T-helper 2 cell (primary cell): ENCODE data around the gene KRT7.

Experiments used
- DNase-seq, 5 experiments: peaks; one replicate each; pipeline versions ENCODE4 v3.0.0 to v3.0.0-alpha.2; 2012 to 2022

KRT7 gene

DNA sequence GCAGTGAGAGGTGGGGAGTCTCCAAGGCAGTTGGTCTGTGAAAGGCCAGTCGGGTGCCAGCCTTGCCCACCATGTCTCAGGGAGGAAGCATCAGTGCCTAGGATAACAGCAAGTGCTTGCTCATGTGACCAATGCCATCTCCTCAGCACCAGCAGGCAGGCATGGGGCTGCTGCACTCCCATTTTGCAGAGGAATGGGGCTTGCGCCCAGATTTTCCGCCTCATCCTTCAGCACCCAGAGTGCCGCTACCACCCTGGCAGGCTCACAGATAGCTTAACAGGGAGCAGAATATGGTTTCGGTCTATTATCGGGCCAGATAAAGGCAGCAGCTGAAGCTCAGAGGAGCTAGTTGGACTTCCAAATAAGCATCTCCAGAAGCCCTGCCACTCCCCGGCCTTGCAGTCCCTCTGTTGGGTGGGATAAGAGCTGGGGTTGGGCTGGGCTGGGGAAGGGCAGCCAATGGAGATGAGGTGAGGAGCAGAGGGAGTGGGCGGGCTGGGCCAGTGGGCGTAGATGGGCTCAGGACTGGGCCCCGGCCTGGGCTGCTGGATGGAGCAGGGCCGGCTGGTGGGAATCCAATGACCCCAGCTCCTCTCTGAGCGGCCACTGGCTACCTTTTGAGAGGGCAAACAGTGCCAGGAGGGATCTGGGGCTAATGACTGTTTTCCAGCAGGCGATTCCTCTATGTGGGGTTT, 32.8 kb upstream of the KRT7 start:
- DNase-seq: no peak

DNA sequence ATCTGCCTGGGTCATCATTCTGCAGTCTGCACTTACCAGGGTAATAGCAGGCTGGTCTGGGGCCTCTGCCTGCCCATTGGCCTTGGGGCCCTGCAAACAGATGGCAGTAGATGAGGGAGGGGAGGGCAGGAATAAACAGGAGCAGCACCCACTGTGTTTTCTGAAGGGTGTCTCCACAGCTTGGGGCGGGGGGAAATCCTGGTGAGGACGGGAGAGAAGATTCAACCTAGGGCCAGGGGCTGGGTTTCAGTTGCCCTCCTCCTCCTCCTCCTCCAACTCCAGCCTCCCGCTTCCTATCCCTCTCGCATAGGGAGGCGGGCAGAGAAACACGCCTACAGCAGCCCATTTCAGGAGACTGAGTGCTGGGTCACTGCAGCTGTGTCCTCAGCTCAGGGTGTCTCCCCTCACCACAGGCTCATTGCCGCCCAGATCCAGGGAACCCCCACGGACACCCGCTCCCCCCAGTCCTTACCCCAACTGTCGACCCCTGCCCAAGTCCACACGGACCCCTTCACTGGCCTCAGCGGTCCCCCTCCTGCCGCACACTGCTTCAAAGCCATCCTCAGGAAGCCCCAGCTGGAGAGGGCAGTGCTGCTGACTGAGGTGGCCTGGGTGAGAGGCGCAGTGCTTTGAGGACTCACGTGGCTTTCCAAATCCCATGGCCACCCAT, 32.1 kb upstream of the KRT7 start:
- no peak for DNase-seq

DNA sequence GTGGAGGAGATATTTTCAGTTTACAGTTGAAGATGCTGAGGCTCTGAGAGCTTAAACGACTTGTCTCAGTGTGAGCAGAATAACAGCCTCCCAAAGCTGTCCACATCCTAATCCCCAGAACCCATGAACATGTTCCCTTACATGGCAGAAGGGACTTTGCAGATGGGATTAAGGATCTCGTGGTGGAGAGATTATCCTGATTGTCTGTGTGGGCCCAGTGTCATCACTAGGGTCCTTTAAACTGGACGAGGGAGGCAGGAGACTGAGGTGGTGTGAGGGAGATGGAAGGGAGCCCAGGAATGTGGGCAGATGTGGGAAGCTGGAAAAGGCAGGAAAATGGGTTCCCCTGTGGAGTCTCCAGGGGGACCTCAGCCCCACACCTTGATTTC, 31.6 kb upstream of the KRT7 start:
- DNase-seq: no peak

DNA sequence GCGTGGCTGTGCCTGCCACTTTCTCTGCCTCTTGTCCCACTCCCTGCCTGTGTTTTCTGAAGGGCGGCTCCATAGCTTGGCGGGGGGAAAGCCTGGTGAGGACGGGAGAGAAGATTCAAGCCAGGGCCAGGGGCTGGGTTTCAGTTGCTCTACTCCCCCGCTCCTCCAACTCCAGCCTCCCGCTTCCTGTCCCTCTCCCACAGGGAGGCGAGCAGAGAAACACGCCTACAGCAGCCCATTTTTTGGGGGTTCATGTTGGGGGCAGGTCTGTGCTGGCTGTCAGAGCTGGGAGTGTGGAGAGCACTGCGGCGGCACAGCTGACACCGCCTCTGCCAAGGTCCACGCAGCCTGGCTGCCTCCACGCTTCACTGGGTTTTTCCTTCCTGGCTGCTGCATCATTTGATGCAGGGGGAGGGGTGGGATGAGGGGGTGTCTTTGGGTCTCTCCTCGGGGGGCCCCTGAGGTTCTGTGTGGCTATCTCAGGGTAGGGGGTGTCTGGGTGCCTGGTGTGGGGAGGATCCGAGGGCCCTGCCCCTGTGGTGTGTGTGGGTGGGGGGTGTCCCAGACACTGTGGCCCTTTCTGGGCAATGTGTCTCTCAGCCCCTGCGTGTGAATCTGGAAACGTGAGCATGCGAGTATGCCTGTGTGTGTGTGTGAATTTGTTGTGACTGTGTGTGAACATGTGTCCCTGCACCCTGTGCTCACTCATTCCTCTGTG, 30.5 kb upstream of the KRT7 start:
- no peak for DNase-seq

DNA sequence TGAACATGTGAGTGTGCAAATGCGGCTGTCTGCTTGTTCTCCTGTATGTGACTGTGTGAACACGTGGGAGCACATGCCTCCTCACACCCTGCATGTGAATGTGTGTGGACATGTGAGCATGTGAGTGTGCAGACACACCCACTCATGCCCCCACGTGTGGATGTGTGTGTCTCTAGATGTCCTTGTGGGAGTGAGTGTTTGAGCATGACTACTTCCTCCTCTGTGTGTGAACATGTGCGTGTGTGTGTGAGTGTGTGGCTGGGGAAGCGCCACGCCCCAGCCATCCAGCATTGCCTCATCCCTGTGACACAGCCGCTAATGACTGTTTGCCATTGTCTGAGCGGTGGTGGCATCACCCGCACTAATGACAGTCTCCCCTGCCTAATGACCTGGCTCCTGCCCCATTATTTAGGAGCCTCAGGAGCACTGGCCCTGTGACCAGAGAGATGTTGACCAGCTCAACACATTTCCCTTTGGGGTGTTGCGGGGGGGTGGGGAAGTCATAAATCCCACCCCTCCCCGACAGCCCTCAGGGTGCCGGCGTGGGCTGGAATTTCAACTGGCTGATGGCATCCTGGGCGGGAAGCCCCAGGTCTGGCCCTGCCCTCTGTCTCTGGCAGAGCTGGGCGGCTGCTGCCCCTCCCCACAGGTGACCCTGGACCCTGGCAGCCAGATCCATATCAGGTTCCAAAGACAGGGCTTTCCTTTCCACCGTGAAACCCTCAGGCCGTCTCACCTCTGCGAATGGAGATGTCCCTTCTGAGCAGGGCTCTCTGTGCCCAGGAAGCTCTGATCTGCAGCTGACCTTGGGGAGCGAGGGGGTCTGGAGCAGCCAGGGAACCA, 29.7 kb upstream of the KRT7 start:
- peak in 1 of 5 experiments; percentile 48 for DNase-seq

DNA sequence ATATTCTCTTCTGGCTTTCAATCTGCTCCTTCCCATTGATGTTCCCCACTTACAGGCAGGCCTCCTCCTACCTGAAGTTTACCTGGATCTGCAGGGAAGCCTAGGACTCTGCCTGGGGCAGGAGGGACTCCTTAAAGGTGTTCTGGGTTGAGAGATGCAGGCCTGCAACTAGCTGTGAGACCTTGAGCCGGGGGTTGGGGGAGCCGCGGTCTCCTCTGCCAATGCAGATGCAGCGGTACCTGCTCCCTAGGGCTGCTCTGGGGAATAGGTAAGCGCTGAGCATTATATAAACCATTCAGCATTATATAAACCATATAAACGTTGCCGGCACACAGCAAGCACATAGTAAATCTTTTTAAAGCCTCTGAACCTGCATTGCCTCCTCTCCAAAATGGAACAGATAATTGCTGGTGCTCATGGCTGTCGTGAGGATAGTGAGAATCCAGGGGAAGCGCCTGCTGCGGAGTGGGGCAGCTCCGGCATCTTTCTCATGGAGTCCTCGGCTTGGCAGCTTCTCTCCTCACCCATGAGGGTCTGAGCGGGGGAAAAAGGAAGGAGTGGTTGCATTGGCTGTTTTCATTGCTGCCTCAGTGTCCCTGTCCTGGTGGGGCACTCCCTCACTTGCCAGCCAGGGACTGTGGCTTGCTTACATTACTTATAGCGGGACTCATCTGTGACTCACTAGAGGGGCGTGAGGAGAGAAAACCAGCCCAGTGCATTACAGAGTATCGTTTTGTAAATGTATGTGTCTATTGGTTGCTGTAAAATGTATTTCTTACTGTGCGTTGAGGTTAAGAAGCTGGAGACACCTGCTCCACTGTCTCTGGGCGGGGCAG, 28.7 kb upstream of the KRT7 start:
- no peak for DNase-seq

DNA sequence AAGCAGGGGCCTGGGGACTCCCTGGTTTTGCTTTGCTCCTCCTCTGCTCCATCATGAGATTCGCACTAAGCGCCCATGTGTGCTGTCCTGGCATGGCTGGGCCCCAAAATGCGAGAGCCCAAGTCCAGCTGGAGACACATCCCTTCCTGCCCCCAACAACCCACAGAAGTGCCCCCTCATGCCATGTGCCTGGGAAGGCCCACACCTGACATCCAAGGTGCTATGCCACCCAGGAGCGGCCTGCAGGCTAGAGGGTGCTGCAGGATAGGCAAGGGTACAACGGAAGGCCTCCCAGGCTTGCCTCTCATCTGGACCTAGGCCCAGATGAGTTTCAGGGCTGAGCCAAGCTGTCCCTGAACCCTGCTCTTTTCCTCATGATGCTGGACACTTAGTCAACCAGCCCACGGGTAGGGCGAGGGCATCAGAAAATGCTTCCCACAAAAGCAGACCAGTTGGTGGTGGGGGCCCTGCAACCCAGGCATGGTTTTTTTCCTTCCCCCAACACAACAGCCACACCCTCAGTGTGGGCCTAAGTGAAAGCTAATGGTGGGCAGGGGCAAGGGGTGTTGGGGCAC, 28.0 kb upstream of the KRT7 start:
- no peak for DNase-seq

DNA sequence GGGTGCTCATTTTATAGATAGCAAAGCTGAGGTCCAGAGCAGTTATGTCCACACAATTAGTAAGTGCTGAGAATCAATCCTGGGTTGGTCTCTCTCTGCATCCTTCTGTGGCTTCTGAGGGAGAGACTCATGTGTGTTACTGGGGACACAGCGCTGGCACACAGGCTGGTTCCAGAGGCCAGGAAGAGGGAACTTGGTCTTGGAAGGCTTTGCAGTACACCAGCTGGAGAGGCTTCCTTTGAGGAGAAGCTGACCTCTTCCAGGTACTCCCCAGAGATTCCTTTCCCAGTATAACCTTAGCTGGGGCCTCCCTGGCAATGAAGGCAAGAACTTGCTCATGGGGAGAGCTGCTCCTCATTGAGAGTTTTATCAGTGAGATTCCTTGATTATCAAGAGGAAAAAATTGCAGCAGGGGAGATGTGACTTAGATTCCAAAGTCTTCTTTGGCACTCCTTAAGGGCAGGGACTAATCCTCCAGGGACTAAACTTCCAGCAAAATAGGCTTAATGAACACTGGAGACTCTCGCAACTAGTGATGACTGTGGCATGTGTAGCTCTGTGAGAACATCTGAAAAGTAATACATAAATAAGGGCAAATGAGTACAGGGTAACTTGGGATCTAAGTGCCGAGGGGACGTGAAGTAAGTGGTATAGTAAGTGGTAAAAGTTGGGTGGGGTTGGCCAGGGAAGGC, 27.3 kb upstream of the KRT7 start:
- DNase-seq: no peak

DNA sequence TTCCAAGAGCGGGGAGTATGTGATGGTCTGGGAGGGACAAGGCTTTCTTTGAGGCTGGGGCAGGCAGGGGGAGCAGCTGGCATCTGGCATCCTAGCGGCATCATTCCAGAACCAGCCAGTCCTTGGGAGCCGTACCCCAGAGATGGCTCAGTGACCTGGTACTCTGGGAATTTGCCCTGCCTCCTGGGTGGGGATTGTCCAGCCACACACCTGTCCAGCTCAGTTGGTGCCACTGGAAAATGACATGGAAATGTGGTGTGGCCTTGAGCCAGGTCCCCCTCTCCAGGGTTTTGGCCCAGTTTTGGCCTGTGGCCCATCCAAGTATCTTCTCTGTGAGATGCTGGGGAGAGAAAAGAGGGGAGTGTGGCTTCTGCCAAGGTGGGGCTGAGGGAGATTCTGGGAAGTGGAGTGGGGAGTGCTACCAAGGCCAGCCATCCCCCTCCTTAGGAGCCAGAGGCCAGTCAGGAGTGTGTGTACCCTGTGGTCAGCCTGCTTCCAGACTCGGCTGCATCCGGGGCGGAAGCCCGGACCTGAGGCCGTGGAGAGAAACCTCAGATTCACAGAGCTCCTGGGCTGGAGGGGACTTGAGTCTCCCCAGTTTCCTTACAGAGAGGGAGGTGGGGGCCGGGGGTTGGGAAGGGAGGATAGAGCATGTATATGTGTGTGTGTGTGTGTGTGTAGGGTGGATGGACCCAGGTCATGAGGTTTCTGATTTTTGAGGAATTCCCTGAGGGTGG, 26.6 kb upstream of the KRT7 start:
- DNase-seq: no peak

DNA sequence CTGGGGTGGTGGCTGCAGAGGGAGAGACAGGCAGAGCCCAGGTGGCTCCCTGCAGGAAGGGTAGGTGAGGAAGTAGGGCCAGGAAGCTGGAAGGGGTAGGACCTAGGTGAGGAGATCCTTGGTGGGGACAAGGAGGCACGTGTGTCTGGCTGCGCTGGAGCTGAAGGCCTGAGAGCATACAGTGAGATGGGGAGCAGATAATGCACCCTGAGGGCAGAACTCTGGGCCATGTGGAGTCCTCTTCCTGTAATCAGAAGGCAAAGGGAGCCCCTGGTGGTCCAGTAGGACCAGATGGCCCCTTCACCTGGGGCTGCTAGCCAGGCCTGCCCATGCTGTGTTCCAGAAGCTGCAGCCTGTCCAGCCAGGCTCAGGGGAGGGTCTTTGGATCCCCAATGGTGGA, 25.9 kb upstream of the KRT7 start:
- no peak for DNase-seq

DNA sequence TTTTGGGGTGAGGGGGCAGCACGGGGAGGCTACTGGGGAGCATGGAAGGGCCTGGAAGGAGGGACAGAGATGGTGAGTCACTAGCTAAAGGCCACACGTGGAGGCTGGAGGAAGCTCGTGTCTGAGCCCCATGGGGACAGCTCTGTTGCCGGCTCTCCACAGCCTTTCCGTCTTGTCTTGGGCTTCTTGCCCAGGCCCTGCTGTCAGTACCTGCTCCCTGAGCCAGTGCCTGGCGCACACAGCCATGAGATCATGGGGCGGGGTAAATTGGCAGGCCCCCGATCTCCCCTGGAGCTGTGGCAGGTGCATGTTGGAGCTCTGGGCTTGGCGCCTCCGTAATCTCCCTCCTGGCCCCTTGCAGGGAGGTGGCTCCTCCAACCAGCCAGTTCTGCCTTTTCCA, 25.1 kb upstream of the KRT7 start:
- no peak for DNase-seq

DNA sequence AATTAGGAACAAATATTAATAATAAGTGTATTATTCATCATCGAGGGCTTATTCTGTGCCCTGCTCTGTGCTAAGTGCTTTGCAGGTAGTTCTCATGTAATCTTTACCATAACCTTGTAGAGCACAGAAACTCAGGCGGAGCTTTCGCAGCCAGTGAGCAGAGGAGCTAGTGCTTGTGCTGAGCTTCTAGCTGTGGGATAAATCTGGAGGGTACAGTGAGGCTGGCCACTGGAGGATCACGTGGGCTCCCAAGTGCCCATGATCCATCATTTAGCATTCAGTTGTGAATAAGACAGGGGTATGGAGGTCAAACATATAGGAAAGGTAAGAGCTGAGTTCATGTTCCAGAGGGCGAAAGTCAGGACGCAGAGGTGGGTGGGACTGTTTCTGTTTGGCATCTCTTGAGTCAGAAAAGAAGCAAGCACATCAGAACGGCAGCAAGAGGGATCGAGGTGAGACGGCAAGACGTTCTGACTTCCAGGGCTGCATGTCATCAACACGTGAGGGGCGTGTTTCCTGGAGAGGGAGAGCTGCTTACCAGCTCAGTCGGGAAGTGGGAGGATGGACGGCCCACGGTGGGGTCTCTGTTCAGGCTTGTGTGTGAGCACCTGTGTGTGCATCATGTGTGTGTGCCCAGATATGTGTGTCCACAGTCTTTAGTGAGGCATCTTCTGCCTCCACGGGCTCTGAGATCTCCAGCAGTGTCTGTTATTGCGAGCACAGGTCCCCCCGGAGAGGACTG, 24.4 kb upstream of the KRT7 start:
- DNase-seq: no peak

DNA sequence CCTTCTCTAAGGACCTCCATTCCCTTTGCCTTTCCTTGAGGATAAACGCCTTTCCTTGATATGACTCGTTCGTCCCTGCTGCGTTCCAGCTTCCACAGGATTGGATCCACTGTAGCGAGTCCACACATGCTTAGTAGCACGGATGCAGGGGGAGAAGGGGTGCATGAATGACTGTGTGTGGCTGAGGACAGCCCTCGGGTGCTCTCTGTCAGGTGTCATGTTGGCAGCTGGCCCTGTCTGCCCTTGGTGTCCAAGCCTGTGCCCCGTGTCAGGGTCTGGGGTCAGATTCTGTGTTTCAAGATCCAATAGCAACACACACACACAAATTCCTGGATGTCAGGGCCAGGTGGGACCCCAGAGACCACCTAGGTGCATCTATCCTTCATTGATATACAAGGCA, 23.7 kb upstream of the KRT7 start:
- DNase-seq: no peak

DNA sequence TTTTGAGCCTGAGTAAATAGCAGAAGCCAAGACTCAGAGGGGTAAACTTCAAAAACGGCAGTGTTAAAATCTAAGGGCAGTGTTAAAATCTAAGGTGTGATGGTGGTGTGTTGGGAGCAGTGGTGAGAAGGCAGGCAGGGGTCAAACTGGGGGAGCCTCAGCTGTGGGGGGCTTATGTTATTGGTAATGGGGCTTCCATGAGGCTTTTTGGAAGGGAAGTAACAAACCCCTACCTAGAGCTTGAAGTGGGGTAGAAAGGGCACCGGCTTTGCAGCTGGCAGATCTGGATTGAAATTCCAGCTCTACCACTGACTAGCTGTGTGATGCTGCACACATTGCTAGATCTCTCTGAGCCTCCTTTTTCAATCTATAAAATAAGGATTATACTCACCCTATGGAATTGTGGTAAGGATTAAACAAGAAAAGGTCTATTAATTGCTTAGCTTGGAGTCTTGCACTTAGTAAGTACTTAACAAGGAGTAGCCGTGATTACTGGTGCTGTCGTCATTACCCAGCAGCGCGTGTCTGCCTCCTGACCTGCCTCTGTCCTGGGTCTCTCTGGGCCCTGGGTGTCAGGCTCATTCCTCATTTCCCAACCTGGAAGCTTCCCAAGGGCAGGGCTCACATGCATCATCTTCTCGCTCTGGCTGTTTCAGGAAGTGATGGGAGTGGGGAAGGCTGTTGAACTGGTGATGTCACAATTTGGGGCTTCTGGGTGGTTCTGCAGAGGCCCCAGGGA, 22.7 kb upstream of the KRT7 start:
- no peak for DNase-seq

DNA sequence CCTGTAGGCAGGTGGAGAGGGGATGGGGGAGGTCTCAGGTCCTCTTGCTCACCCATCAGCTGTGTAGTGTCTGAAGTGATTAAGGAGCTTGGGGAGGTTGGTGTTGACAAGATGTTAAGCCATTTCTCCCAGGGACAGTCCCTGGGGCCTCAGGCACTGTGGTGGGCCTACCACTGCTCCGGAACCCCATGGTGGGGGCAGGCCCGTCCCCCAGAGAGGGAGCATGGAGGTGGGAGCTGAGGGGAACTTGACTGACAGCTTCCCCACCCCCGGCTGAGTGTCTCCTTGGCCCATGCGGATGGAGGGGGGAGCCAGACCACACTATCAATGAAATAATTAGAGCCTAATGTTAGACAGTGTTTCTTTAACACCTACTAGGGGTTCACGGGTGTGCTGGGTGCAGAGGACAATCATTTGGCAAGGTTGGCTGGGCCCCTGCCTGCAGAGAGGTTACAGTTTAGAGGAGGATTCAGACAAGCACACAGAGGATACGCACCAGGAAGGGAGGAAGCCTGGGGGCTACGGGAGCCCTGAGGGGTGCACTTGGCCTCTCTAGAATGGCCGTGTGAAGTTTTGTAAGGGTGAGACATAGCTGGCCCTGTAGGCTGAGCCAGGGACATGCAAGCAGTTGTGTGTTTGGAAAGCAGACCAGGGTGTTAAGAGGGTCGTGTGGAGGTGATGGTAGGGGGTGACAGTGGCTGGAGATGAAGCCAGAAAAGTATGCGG, 22.0 kb upstream of the KRT7 start:
- DNase-seq: no peak

DNA sequence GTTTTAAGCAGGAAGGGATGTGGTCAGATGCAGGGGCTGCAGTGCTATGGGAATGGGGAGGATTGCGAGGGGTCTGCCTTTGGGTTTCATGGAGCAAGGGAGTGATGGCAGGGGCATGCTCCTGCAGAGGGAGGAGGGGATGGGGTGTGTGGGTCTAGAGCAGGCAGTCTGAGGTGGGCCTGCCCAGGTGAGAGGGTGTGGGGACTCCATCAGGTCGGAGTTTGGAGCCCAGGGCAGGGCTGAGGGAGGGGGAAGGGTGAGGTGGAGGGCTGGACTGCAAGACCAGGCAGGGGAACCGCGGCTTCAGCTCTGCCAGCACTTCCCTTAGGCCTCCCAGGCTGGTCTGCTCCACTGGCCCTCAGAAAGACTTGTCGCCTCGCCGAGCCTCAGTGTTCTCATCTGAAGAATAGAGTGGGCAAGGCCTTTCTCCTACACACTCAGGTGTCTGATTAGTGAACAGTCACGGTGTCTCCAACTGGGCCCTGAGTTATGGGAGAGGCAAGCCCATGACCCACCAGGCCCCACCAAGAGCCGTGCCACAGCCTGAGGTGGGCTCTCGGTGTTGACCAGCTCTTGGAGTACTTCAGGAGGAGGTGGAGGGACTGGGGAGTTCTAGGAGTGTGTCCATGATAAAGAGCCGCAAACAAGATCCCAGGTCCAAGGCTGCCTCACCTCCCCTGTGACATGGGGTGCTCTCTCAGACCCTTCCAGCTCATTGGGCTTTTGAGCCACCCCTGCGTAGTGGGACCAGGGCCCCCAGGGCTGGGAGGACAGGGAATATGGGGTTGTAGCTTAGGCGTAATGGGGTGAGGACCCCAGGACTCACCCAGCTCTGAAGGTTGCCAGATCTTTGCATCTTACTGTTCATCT, 21.1 kb upstream of the KRT7 start:
- DNase-seq: no peak
